GM10847 (cell line): Measurements from ENCODE around the gene EMP1.

Experiments used
- POLR2A ChIP-seq: IDR thresholded peaks from 2 replicates; pipeline ENCODE4 v1.6.1; 2011; ENCODE audit not compliant: insufficient read length; ENCODE audit errors: extremely low read depth

EMP1 gene

GRCh38 chr12:13196130-13196921 is at the start of gene EMP1:
Gene EMP1 (plus strand): TSS chr12:13196726. CDS start chr12:13211511, 14,785 bp downstream.
- TF ChIP-seq POLR2A: no peak

- no peak for TF ChIP-seq POLR2A
Observed at GRCh38 chr12:13147688-13148484, 48.6 kb upstream of the EMP1 start.

DNA sequence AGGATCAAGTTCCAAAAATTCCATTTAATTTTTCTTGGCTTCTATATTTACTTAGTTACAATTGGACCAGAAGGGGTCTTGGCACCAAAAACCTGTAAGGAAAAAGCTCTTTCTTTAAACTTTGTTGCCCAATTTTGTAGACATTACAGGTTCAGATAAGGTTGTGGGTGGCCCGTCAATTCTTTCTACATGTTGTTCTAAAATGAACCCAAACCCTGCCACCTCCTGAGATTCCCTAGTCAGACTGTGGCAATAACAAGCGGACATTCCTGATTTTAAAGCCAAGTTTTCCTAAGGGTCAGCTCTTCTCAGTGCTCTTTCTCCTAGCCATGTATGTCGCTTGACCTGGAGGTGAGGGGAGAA is 48.1 kb upstream of the EMP1 start:
- no peak for TF ChIP-seq POLR2A

- no peak for TF ChIP-seq POLR2A
Observed at GRCh38 chr12:13149411-13149810, 47.1 kb upstream of the EMP1 start.

DNA sequence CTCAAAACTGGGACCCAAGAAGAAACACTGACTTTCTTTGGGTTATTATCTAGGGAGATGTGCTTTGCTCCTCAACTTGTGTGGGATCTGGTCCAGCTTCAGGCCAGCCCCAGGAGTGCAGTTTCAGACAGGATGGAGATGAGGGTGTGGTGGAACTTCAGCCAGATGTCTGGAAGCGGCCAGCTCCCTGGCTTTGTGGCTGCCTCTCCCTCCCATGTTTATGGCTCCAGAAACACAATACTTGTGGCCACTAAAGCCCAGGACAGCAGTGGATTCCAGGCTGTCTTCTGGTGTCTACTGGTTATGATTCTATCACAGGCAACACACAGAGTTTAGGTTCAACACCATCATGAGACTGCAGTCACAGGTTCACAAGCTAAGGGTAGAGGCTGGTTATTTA is 44.2 kb upstream of the EMP1 start:
- no peak for TF ChIP-seq POLR2A

GRCh38 chr12:13152756-13153155 is 43.8 kb upstream of the EMP1 start:
- no peak for TF ChIP-seq POLR2A

DNA sequence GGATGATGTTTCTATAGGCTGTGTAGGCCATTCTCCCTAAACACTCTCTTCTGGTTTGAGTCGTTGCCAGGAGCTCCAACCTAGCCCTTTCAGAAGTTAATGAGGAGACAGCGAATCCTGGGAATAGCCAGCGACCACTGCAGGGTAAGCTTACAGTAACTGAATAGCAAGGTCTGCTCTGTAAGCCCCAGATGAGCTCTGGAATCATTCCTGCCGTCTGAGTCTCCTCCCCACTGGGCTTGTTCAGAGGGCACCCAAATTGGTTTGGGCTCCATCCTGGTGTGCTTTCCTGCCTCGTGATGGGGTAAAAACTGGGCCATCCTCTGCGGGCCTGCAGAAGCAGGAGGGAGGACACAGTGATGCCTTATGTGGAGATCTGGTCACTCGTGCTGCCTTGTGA is 43.3 kb upstream of the EMP1 start:
- TF ChIP-seq POLR2A: no peak

DNA sequence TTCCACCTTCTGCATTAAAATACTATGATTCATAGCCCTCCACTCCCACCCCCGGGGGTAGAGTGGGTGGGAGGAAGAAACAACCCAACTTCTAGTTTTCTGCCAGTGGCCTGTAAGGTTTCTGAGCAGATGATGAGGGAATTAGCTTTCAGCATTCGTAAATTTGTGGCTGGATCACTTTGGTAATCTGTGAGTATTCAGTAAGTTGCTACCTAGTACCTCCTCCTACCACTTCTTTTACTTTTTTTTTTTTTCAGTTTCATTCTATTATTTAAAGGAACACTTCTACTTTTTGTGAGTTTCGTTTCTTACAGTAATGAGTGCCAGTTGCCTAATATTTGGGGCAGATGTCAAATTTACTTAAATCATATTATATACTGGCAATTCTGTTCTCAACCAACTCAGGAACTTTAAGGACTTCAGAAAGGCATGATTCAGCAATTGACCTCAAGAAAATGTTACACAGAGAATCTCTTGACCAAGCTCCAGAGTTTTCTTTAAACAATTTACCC is 42.4 kb upstream of the EMP1 start:
- no peak for TF ChIP-seq POLR2A

DNA sequence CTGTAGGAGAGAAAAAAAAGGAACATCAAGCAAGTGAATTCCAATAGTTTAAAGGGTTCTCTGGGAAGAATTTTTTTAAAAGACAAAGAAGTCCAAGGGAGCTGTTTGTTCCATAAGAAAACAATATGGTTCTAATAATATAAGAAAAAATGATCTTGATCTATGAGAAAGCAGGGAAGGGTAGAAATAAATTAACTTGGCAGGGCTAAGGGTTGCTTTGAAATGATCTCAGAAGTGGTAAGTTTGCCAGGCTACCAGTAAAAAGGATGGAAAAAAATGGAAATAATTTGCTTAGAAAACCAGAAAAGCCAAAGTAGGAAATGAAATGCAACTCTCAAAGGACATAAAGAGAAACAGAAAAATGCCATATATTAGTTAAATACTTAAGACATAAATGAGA is 41.7 kb upstream of the EMP1 start:
- TF ChIP-seq POLR2A: no peak

- no peak for TF ChIP-seq POLR2A
Observed at GRCh38 chr12:13156277-13156676, 40.2 kb upstream of the EMP1 start.

- no peak for TF ChIP-seq POLR2A
Observed at GRCh38 chr12:13161172-13161571, 35.4 kb upstream of the EMP1 start.

DNA sequence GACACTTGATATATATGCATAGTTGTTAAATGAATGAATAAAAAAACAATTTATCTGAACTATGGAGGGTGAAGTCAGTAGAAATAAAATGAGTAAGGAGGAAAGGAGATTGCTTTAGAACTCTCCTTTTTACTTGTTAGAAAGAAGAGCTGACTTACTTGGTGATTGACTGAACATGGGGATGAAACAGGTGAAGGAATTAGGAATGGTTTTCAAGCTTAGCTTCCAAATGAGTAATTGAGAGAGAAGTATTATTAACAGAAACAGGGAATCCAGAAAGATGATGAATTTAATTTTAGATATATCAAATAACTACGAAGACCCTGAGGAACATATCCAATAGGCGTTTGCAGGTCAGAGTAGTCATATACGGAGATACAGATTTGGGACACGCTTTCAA is 33.6 kb upstream of the EMP1 start:
- no peak for TF ChIP-seq POLR2A

GRCh38 chr12:13163868-13164635 is 32.5 kb upstream of the EMP1 start:
- TF ChIP-seq POLR2A: no peak

DNA sequence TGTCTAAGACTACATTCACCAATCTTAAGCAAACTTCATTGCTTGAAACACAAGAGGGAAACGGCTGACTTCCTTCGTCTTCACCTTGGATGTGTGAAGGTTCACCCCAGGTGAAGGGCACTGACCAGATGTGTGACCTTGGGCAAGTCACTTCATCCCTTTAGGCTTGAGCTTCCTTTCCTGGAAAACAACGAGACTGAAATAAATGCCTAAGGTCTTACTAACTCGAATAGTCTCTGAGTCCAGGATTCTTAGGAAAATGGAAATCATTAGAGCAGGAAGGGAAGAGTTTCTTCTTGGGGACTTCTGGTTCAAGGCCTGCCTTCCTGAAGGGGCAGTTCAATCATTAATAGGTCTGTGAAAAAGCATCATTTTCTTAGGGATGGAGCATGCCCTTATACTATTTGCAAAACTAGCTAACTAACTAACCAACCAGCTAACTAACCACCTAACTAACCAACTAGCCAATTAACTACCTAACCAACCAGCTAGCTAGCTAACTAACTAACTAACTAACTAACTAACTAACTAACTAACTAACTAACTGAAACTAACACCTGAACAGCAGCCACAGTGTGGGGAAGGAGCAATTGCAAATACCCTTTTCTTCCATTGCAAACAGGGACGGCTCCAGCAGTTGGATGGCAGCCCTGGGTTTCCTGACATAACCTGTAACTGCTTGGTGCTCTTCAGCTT is 31.5 kb upstream of the EMP1 start:
- no peak for TF ChIP-seq POLR2A

GRCh38 chr12:13165617-13166041 is 30.9 kb upstream of the EMP1 start:
- TF ChIP-seq POLR2A: no peak

DNA sequence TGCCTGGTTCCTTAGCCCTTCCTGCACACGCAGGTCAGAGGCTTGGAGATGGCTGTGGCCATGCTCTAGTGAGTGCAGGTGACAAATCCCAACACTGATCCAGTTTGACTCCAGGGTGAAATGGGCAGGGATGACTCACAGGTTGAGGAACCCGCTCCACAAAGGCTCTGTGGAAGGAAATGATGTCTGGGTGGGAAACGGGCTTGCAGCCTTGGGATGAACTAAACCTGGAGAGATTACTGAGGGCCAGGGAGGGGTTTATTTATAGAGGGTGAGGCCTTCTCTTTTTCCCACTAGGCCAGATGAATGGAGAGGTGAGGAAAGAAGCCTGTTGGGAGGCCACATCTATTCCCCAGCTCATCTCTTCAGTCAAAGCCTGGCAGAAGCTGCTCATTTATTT is 29.3 kb upstream of the EMP1 start:
- no peak for TF ChIP-seq POLR2A

DNA sequence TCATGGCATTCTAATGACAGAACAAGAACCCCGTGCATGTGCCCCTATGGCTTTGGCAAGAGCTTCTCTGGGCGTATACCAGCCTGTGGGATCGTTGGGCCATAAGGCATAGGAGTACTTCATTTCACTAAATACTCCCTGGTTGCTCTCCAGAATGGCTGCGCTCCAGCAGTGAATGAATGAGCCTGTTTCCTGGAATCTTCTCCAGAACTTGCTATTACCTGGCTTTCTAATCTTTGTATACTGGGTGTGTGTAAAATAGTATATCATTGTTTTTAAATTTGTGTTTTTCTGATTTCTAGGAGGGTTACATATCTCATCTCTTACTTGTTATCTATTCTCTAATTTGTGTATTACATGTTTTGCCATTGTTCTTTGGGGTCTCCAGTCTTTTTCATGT is 28.6 kb upstream of the EMP1 start:
- no peak for TF ChIP-seq POLR2A
